ENCODE measurements around the gene FOLR2.
"Not testable (repeated sequence)": the region's sequence is repeated elsewhere in the genome, so short reads cannot be mapped to it uniquely, and the experiment has no call there.

FOLR2 gene

GRCh38 chr11:72216638-72217037 lies at the start of gene FOLR2:
TSS of gene FOLR2 (plus strand) at chr11:72216794. CDS start at chr11:72218585, 1,791 bp downstream.
- no peak for DNase-seq

GRCh38 chr11:72169046-72169555 lies 47.5 kb upstream of the FOLR2 start:
- DNase-seq: not testable (repeated sequence)

- not testable (repeated sequence) for DNase-seq
These were observed 46.8 kb upstream of the FOLR2 start for GRCh38 chr11:72169754-72170153.

GRCh38 chr11:72172043-72172442 lies 44.6 kb upstream of the FOLR2 start:
- not testable (repeated sequence) for DNase-seq

GRCh38 chr11:72173291-72173690 lies 43.3 kb upstream of the FOLR2 start:
- DNase-seq: no peak

- no peak for DNase-seq
These were observed 42.1 kb upstream of the FOLR2 start for GRCh38 chr11:72174302-72175070.

- DNase-seq: no peak
These were observed 38.9 kb upstream of the FOLR2 start for GRCh38 chr11:72177656-72178055.

- DNase-seq: no peak
These were observed 37.4 kb upstream of the FOLR2 start for GRCh38 chr11:72179049-72179803.

GRCh38 chr11:72179804-72180396 lies 36.7 kb upstream of the FOLR2 start:
- DNase-seq: peak; percentile 24

GRCh38 chr11:72180892-72181552 lies 35.6 kb upstream of the FOLR2 start:
- not testable (repeated sequence) for DNase-seq

- DNase-seq: peak; percentile 5
These were observed 35.0 kb upstream of the FOLR2 start for GRCh38 chr11:72181553-72181958.

- no peak for DNase-seq
These were observed 28.3 kb upstream of the FOLR2 start for GRCh38 chr11:72188267-72188666.

- peak; percentile 5 for DNase-seq
These were observed 26.9 kb upstream of the FOLR2 start for GRCh38 chr11:72189455-72190250.

- no peak for DNase-seq
These were observed 25.9 kb upstream of the FOLR2 start for GRCh38 chr11:72190631-72191071.

GRCh38 chr11:72191961-72192381 lies 24.6 kb upstream of the FOLR2 start, which contains the start of gene FOLR1:
TSS of gene FOLR1 (plus strand) at chr11:72192140. CDS start at chr11:72192174, 34 bp downstream.
- DNase-seq: peak; percentile 10

- no peak for DNase-seq
These were observed 20.9 kb upstream of the FOLR2 start for GRCh38 chr11:72195518-72196270.

GRCh38 chr11:72201445-72201844 lies 15.1 kb upstream of the FOLR2 start:
- DNase-seq: not testable (repeated sequence)

GRCh38 chr11:72202571-72202970 lies 14.0 kb upstream of the FOLR2 start:
- DNase-seq: no peak

GRCh38 chr11:72203163-72203562 lies 13.4 kb upstream of the FOLR2 start:
- DNase-seq: no peak

GRCh38 chr11:72204886-72205285 lies 11.7 kb upstream of the FOLR2 start:
- DNase-seq: no peak

- not testable (repeated sequence) for DNase-seq
These were observed 9.8 kb upstream of the FOLR2 start for GRCh38 chr11:72206794-72207193.

All from fibroblast of skin of right biceps (primary cell).